Non-pigmented ciliary epithelial cell (primary cell): ENCODE measurements around the gene NBEAL2.
A peak's percentile ranks its signal among the peaks of the same experiment; 100 is the strongest.

Experiments used
- DNase-seq: peaks from one replicate; pipeline ENCODE4 v3.0.0-alpha.2; 2010; ENCODE audit warnings: low read depth

Gene NBEAL2

DNA sequence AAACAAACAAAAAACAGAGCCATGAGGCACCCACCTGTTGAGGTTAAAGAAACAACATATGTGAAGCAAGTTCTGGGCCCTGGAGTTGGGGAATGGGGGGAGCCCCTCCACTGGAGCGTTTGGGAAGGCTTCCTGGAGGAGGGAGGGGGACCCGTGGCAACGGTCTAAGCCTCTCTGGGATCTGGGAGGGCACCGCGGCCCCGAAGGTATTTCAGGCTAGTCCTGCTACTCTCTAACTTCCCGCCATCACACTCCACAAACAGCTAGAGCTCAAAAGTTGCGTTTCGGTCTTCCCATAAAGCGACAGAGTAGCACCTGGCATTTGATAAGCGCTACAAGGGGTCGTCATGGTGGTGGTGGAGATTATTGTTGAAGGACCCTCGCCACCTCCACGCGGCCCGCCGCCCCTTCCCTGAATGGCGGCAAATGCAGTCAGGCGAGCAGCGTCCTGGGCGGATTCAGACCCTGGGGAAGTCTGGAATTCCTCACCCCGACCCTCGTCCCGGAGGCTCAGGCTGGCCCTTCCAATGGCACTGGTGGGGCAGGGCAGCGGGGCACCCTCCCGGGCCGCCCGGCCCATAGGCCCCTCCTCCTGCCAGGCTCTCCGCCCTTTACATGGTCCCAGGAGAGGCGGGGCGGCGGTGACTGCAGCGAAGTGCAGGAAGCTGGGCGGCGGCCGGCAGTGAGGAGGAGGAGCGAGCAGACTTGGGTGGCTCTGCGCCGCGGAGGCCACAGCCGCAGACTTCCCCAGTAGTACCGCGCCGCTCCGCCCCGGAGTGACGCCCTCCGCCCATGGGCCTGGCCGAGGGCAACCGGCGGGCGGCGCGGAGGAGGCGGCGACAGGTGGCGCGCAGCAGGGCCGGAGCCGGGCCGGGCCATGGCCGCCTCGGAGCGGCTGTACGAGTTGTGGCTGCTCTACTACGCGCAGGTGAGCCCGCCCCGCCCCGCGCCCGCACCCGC lies at the start of gene NBEAL2:
Gene NBEAL2 (plus strand): TSS at position 682 of the 960 bp plus-strand sequence. CDS start 196 bp downstream, at position 878.
- peak; percentile 32 for DNase-seq

DNA sequence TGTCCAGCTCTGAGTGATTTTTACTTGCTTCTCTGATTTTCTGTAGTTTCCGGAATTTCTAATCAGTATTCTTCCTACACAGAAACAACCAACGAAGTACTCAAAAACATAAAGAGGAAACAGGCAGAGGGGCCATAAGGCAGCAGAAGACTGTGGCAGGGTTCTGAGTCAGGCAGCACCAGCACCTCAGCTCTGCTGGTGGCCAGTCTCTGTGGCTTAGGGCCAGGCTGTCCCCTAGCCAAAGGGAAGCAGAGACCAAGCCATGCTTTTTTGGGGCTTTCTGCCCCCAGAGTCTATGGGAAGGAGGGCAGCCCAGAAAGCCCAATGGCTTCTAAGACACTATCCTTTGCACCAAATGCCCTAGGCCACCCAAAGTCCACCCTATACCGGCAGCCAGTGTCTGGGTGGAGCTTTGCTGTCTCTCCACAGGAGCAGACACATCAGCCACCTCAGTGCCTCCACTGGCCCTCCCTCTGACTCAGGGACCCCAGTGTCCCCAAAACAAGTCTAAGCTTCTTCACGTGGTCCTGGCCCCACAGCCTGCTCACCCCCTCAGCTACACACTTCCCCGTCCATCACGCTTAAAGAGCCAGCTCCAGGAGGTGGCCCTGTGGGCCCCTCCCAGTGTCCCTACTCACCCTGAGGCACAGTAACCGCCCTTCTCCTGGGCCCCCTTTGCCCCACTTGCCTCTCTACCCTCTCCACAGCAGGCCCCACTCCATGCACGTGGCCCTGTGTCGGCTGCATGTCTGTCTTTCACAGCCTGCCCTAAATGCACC lies 49.1 kb upstream of the NBEAL2 start:
- DNase-seq: no peak

- DNase-seq: no peak
Observed at GRCh38 chr3:46930945-46931403, 48.5 kb upstream of the NBEAL2 start.

- no peak for DNase-seq
Observed at GRCh38 chr3:46931631-46932331, 47.7 kb upstream of the NBEAL2 start.

DNA sequence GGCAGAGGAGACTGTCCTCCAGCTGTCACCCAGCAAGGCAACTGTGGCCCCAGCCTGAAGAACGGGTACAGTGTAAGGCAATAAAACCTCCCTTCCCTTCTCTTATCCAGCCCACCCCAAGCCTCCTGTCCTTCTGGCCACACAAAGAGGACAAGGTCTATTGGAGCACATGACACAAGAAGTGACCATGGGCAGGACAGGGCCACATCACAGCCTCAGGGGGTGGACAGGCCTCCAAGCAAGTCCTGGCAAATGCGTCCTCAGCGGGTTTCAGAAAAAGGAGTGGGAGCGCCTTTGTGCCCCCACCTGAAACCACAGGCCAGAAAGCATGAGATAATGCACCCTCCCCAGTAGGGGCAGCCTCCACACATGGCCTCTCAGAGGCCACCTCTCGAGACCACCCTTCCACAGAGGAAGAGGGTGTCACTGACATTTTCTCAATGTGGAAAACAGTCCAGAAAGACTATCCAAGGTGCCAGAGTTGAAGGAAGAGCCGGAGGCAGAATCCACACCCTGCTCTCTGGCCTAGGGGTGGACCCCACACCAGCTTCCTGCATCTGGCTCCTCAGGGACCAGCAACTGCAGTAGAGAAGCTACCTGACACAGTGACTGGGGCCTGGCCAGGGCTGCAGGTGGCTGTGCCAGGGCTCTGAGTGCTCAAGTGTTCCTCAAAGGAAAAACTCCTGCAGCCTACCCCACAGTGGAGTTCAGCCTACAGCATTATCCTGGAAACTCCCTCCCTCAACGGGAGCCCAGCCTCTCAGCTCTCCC lies 46.8 kb upstream of the NBEAL2 start:
- DNase-seq: no peak

- DNase-seq: no peak
Observed at GRCh38 chr3:46933261-46933660, 46.2 kb upstream of the NBEAL2 start.

DNA sequence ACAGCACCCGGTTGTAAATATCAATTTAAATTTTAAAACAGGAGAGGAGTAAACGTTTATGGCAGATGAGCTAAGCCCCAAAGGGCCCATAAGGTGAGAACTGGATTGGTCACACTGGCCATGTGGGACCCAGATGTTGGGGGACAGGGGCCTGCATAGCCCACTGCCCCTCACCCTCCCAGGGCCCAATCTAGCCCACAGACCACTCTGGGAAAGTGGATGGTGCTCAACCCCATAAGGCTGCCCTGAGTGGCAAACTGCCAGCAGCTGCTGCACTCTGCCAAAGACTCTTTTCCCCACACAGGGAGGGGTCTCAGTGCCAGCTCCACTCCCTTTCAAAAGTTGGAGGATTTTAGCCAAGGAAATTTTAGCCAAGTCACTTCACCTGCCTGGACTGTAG lies 45.4 kb upstream of the NBEAL2 start:
- DNase-seq: no peak

GRCh38 chr3:46934498-46935167 lies 44.8 kb upstream of the NBEAL2 start:
- DNase-seq: no peak

- DNase-seq: peak; percentile 90
Observed at GRCh38 chr3:46935168-46935858, 44.2 kb upstream of the NBEAL2 start.

- DNase-seq: no peak
Observed at GRCh38 chr3:46935989-46936558, 43.4 kb upstream of the NBEAL2 start.

DNA sequence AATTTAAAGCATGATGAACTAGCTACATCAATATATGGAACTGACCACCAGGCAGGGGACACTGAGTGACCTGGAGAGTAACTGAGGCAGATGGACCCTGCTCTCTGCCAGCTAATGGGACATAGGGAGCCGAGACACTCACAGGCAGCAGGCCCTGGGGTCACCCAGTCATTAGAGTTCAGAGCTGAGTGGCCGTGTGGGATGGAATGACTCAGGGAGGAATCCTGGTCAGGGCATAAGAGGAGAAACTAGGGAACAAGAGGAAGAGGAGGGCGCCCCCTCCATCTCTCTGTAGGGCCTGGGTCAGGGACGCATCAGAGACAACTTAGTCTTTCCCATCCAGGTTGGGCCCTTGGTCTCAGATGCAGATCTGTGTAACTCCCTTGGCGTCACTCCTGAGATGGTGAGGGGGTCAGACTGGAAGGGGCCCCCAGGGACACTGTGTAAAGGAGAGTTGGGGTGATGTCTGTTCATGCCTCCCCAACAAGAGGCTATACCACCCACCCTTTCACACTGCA lies 42.7 kb upstream of the NBEAL2 start:
- no peak for DNase-seq

DNA sequence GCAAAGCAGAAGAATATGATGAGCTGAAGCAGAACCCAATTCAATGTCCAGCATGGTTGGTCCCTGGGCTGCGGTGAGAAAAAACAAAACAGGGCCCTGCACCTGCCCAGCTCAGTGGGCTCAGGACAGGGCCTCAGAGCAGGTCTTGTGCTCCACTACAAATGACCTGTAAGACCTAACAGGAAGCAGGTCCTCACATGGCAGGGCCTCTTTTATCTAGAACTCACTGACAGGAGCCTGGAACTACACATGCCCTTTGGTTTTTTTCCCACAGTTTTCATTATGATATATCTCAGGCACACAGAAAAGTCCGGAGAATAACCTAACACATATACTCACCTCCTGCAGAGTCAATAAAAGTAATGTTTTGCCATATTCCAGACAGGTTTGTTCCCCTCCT lies 41.3 kb upstream of the NBEAL2 start:
- no peak for DNase-seq

DNA sequence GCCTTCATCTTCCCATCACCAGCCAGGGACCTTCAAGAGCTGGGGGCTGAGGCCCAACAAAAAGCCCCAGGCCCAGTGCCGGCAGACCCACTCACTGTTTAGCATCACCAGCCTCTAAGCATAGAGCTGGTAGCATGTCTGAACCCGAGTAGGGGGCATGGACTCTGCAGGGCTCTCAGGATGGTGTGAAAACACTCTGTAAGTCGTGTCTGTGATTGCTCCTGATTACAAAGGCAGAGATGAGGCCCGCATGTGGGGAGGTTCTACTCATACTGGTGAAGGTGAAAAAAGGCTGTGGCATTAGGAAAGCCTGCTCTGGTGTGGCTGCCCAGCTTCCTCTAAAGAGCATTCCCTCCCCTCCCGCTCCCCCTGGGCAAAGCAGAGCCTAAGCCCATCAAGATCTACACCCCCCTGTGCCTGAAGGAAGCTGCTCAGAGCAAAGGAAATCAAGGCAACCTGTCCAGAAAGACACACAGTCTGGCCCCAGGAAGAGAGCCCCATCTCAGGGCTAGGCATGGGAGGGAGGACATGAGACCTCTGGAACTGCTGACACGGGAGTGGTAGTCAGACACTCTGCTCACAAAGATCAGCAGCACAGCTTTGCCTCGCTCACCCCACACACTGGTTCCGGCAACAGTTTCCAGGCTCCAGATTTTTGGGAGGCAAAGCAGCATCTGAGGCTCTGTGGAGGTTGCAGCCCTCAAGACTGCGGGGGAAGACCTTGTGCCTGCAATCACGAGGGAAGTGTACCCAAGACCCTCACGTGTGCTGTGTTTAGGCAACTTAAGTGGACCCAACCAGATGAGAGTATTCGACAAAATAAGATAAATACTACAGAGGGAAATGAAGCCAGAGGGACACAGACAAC lies 39.7 kb upstream of the NBEAL2 start:
- DNase-seq: no peak

DNA sequence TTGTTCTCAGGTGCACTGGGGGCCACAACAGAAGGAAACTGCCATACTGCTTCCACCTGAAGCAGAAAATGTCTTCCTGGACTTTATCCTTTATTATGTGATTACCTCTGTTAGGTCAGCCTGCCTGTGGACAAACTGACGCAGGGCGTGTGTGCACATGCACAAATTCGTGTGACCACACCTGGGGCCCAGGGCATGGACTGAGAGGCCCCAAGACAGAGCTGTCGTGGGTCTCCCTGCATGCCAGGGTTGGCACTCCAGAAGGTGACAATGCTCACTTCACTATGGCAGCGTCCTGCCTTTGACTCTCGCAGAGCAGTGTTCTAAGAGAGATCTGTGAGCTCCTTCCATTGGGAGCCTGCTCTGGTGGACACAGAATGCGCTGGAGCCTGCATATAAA lies 37.4 kb upstream of the NBEAL2 start:
- DNase-seq: no peak

- DNase-seq: no peak
Observed at GRCh38 chr3:46942481-46943236, 36.8 kb upstream of the NBEAL2 start.

DNA sequence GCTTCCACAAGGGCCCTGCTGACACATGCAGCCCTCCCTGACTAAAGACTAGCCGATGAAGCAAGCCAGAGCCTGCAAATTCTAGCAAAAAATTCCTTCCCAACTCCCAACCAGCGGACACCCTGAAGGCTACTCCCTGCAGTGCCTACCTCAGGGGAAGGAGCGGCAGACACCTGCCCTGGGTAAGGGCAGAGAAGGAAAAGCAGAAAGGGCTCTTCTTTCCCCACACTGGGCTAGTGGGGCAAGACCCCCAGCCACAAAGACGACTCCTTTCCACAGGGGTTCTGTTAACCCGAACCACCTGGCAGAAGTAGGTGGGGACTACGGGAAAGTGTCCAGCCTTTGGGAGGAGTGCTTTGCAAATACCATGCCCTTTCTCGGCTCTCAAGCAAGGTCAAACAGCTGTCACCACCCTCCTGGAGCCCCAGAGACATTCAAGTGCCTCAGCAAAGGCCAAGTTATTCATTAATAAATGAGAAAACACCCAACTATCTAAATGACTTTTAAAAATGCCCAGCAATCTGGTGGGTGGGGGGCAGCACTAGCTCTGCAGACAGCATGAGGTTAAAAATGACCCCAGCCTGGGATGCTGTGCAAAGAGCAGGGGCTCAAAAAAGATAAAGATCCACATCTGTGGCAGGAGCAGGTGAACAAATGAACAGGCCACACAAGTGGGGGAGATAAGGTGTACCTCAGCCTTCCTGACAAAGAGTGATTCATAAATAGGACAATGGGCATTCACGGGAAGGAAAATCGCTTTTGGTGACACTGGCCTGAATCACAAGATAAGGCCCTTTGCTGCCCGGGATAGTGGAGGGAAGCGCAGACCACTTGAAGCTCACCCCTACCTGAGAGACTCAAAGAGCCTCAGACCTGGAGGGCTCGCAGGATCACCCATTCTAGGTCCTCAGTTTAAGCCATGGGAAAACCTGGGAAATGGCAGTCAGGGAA lies 36.0 kb upstream of the NBEAL2 start:
- DNase-seq: no peak

- DNase-seq: no peak
Observed at GRCh38 chr3:46944191-46944590, 35.3 kb upstream of the NBEAL2 start.
